Endothelial cell of umbilical vein (primary cell): ENCODE measurements around the gene GIPC3. TPM values are rescaled to one million over a fixed set of nuclear protein-coding genes. Genes with fewer than 3 reads are reported as not detected.

ENCODE experiments used
- BruUV-seq: library from RNA; stranded (reverse); fragments of 400-500 nt; replicated peaks from 2 replicates; lab custom pipeline; 2021; lab: Mats Ljungman, UMichigan
- CTCF ChIA-PET: fragments of 300-600, 350-600 bp; sonication (Branson Sonifier 250); formaldehyde crosslinking; loops from one replicate; lab custom pipeline; 2021; ENCODE audit warnings: antibody characterized with exemption, inconsistent platforms; lab: Charles Lee
- POLR2A ChIA-PET: fragments of 300-600, 350-600 bp; sonication (Branson Sonifier 250); formaldehyde crosslinking; loops from one replicate; lab custom pipeline; 2021; ENCODE audit warnings: antibody characterized with exemption, inconsistent platforms; lab: Charles Lee
- DNase-seq: peaks from one replicate; pipeline ENCODE4 v3.0.0-alpha.2; 2011; ENCODE audit warnings: low read depth, low spot score
- FAIRE-seq: peaks from 2 replicates; lab custom pipeline; 2011; peaks lifted over from hg19 to GRCh38; lab: Jason Lieb, UNC
- H2AFZ ChIP-seq: 2 replicates; pipeline ENCODE4 v1.6.0; 2012; ENCODE audit warnings: low read depth, low read length, control low read depth, inconsistent platforms
- H3K27ac ChIP-seq: 2 replicates; pipeline ENCODE4 v1.5.1; 2011; ENCODE audit warnings: low read depth, mild to moderate bottlenecking, control low read depth, low read length, moderate library complexity; ENCODE audit not compliant: insufficient read depth
- H3K27me3 ChIP-seq, 2 experiments: 2 replicates each; pipeline versions ENCODE4 v1.6.0 to v1.6.1; 2011; ENCODE audit warnings: low read length in 2 of 2, mixed read lengths in 1 of 2; ENCODE audit not compliant: control insufficient read depth in 2 of 2, insufficient read depth in 2 of 2
- H3K36me3 ChIP-seq, 2 experiments: 2 replicates in 1 of 2; 3 replicates in 1 of 2; pipeline ENCODE4 v1.5.1; 2011; ENCODE audit warnings: low read length in 2 of 2, mild to moderate bottlenecking in 1 of 2, moderate library complexity in 1 of 2; ENCODE audit not compliant: control insufficient read depth in 2 of 2, insufficient read depth in 2 of 2; ENCODE audit errors: extremely low read depth in 1 of 2
- H3K4me1 ChIP-seq: 3 replicates; pipeline ENCODE4 v1.5.1; 2011; ENCODE audit warnings: mild to moderate bottlenecking, low read length; ENCODE audit not compliant: control insufficient read depth, insufficient read depth; ENCODE audit errors: extremely low read depth
- H3K4me2 ChIP-seq: 2 replicates; pipeline ENCODE4 v1.6.1; 2011; ENCODE audit warnings: low read length, control low read depth, mixed read lengths; ENCODE audit not compliant: insufficient read depth
- H3K4me3 ChIP-seq, 3 experiments: fragments of 200-600 bp in 1 of 3; sonication (generic), shearing (Covaris generic) in 1 of 3; replicated peaks in 1 of 3; 2 replicates each; pipeline ENCODE4 v1.5.1; 2011 to 2016; ENCODE audit warnings: control low read depth in 3 of 3, low read length in 3 of 3, mild to moderate bottlenecking in 2 of 3, inconsistent platforms in 1 of 3, low read depth in 1 of 3, moderate library complexity in 1 of 3; ENCODE audit not compliant: insufficient read depth in 1 of 3
- H3K79me2 ChIP-seq: 2 replicates; pipeline ENCODE4 v1.6.0; 2012; ENCODE audit warnings: low read length, inconsistent platforms; ENCODE audit not compliant: control insufficient read depth, insufficient read depth
- H3K9ac ChIP-seq: replicated peaks from 2 replicates; pipeline ENCODE3; 2011; ENCODE audit warnings: low read length, control low read depth; ENCODE audit not compliant: insufficient read depth; ENCODE audit errors: extremely low read depth
- H3K9me1 ChIP-seq: replicated peaks from 3 replicates; pipeline ENCODE4 v1.6.0; 2011; ENCODE audit warnings: mild to moderate bottlenecking, low read length; ENCODE audit not compliant: control insufficient read depth, insufficient read depth; ENCODE audit errors: extremely low read depth
- H3K9me3 ChIP-seq: replicated peaks from 2 replicates; pipeline ENCODE4 v1.5.1; 2012; ENCODE audit warnings: low read length, inconsistent platforms; ENCODE audit not compliant: control insufficient read depth, insufficient read depth
- H4K20me1 ChIP-seq: replicated peaks from 2 replicates; pipeline ENCODE3; 2011; ENCODE audit warnings: mild to moderate bottlenecking, low read length; ENCODE audit not compliant: control insufficient read depth, insufficient read depth; ENCODE audit errors: extremely low read depth
- CTCF ChIP-seq, 2 donors: IDR thresholded peaks; 1 replicate in 1 of 2; 2 replicates in 1 of 2; pipeline ENCODE4 v1.5.1; 2011; ENCODE audit warnings: low read length in 2 of 2, mild to moderate bottlenecking in 2 of 2, moderate library complexity in 2 of 2, control low read depth in 1 of 2, inconsistent platforms in 1 of 2, low read depth in 1 of 2; ENCODE audit not compliant: insufficient read depth in 1 of 2; ENCODE audit errors: extremely low read depth in 1 of 2
- EZH2 ChIP-seq: IDR thresholded peaks from 2 replicates; pipeline ENCODE4 v1.6.1; 2012; ENCODE audit warnings: borderline replicate concordance, low read depth, mild to moderate bottlenecking, moderate library complexity, low read length, inconsistent platforms; ENCODE audit not compliant: severe bottlenecking
- FOS ChIP-seq: IDR thresholded peaks from 2 replicates; pipeline ENCODE4 v1.6.1; 2011; ENCODE audit warnings: mild to moderate bottlenecking, low read length, moderate library complexity, borderline replicate concordance; ENCODE audit not compliant: insufficient read depth
- GATA2 ChIP-seq: IDR thresholded peaks from 2 replicates; pipeline ENCODE4 v1.7.0; 2011; ENCODE audit warnings: low read depth, mild to moderate bottlenecking, moderate library complexity, mixed read lengths, low read length; ENCODE audit not compliant: insufficient read length, insufficient read depth
- JUN ChIP-seq: IDR thresholded peaks from 2 replicates; pipeline ENCODE4 v1.6.1; 2011; ENCODE audit warnings: borderline replicate concordance, low read depth; ENCODE audit not compliant: insufficient read length, insufficient read depth
- MAX ChIP-seq: IDR thresholded peaks from 2 replicates; pipeline ENCODE4 v1.6.1; 2011; ENCODE audit not compliant: insufficient read depth, insufficient read length
- MYC ChIP-seq: IDR thresholded peaks from one replicate; pipeline ENCODE4 v1.6.1; 2011; ENCODE audit warnings: mild to moderate bottlenecking, low read depth, low read length
- POLR2A ChIP-seq: IDR thresholded peaks from 2 replicates; pipeline ENCODE4 v1.6.1; 2012; ENCODE audit warnings: low read depth, mild to moderate bottlenecking, control low read depth, low read length
- POLR2AphosphoS5 ChIP-seq: IDR thresholded peaks from 2 replicates; pipeline ENCODE4 v1.6.1; 2012; ENCODE audit warnings: low read depth, mild to moderate bottlenecking, control low read depth, low read length, moderate library complexity; ENCODE audit not compliant: insufficient read depth
- dilution Hi-C: fragments of 300-500 bp; cut with MboI; formaldehyde crosslinking; loops from one replicate; pipeline ENCODE4 v1.15.0; 2019; ENCODE audit warnings: low sequenced_read_pairs; ENCODE audit not compliant: extremely low pct_ligation_motif_present
- intact Hi-C: fragments of 100-400 bp; cut with micrococcal nuclease; formaldehyde crosslinking; loops from one replicate; pipeline ENCODE4 v1.10.0; 2022
- polyA plus RNA-seq, 4 experiments: library from polyadenylated mRNA; depleted of rRNA in 3 of 4; stranded (reverse) in 3 of 4; unstranded in 1 of 4; fragments of >200 nt; gene quantifications; 2 replicates each; pipeline versions ENCODE4 v1.2.1 to v1.2.3, GENCODE V29; 2011 to 2012; ENCODE audit warnings: missing spikeins in 1 of 4
- total RNA-seq: library from RNA; stranded (reverse); gene quantifications from 2 replicates; pipeline ENCODE4 v1.2.3, GENCODE V29; 2021

The GIPC3 gene
- total and polyA plus RNA-seq, 2 donors (not counting 3 experiments of a cell fraction or from before 2014, with no cell fraction given), result 2.2 to 6.6 TPM

- POLR2A ChIA-PET, result interaction anchor here (0.6 kb wide), 1 partner anchor 643 kb away, joined by 3 read pairs; no protein-coding TSS in a partner anchor
- H3K9me1 ChIP-seq, result no peaks in the 10 kb centered on the region
- intact Hi-C loops, result no loop called here
These were observed 27.8 kb downstream of the GIPC3 start for GRCh38 chr19:3612901-3613741.

More at GRCh38 chr19:3612901-3613741, 27.8 kb downstream of the GIPC3 start:
- Histone ChIP-seq H3K27me3 (no peaks in the 10 kb centered on the region), H3K27ac (no peak overlapping the region), H3K4me1 (peaks cover 10% of the 10 kb centered on the region), H4K20me1 (no peaks in the 10 kb centered on the region), H3K9ac (no peak overlapping the region), H3K36me3 (peaks cover 0 to 15% of the 10 kb centered on the region in 2 experiments), H3K79me2 (no peaks in the 10 kb centered on the region), H2AFZ (no peak overlapping the region), H3K9me3 (no peaks in the 10 kb centered on the region), H3K4me2 (no peak overlapping the region), H3K4me3 (no peak overlapping the region)
- no peak for FAIRE-seq
- DNase-seq, result no peak
- CTCF ChIA-PET, result no interaction called here
- no peak for TF ChIP-seq JUN
- no peak for TF ChIP-seq EZH2
- no peak for TF ChIP-seq MAX
- TF ChIP-seq POLR2A, result no peak
- TF ChIP-seq GATA2, result no peak
- TF ChIP-seq POLR2AphosphoS5, result no peak
- TF ChIP-seq FOS, result no peak
- TF ChIP-seq CTCF (IDR thresholded peaks at IDR 0.05; ENCODE audit: extremely low read depth in 1 of 2, insufficient read depth in 1 of 2, low read depth in 1 of 2, low read length in 2 of 2), result no peak
- TF ChIP-seq MYC, result no peak
- BruUV-seq, result no TSS peak
- dilution Hi-C loops, result no loop called here
